GM19240 (cell line): Measurements from ENCODE around the gene APOL2.
"Not testable (repeated sequence)": the region's sequence is repeated elsewhere in the genome, so short reads cannot be mapped to it uniquely, and the experiment has no call there.

ENCODE experiments used
- DNase-seq: peaks from one replicate; pipeline ENCODE4 v3.0.0; 2011; ENCODE audit warnings: low spot score; ENCODE audit not compliant: insufficient read length

Gene APOL2

DNA sequence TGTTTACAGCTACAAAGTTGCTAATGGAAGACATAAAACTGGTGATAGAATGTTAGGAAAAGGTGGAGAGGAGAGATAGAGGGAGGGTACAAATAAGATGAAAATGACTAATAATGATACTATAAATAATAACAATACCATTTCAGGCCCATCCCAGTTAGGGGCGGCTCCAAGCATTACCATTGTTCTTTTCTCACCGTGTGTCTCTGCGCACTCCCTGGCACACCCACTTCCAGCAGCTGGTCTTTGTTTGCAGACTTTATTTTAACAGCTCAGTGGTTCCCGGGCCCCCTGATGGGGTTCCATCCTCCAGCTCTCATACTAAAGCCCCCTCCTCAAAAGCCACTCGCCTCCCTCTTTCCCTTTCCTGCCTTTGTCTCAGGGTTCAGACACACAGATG, 38.3 kb downstream of the APOL2 start:
- DNase-seq, result not testable (repeated sequence)

DNA sequence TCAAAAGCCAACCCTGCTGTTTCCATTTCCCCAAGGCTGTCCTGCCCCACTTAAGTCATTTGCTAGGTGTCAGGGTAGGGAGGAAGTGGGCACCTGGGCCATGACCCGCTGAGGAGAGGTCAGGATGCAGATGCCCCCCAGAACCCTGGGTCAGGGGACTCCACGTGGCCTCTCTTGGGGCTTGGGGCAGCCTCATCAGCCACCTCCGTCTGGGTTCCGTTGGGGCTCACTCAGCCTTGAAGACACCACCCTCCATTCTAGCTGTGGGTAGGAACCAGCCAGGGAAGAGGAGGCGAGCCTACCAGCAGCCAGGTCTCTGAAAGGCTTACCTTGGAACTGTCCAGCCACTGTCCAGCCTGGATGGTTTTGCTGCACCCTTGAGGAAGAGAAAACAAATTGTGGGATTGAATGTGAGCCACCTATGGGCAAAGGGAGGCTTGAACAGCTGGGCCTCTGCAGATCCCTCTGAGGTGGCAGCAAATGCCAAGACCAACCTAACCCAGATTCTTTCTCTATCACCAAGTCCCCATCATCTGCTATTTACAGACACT, 40.3 kb downstream of the APOL2 start:
- no peak for DNase-seq

DNA sequence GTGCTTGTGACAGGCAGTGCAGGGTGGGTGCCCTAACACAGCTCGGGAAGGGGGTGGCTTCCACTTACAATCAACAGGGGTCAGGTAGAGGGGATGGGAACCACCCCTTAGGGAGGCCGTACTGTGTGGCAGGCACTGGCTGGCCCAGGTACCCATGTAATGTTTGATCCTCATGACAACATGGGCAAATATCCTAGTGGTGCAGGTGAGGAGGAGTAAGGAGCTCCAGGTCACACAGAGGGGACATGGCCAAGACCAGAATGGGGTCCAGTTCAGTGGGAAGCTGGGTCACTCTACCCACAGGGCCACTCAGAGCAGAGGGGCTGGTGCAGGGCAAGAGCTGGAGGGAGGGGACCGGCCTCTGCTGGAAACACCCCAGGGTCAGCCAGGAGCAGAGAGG, 40.8 kb downstream of the APOL2 start:
- no peak for DNase-seq

DNA sequence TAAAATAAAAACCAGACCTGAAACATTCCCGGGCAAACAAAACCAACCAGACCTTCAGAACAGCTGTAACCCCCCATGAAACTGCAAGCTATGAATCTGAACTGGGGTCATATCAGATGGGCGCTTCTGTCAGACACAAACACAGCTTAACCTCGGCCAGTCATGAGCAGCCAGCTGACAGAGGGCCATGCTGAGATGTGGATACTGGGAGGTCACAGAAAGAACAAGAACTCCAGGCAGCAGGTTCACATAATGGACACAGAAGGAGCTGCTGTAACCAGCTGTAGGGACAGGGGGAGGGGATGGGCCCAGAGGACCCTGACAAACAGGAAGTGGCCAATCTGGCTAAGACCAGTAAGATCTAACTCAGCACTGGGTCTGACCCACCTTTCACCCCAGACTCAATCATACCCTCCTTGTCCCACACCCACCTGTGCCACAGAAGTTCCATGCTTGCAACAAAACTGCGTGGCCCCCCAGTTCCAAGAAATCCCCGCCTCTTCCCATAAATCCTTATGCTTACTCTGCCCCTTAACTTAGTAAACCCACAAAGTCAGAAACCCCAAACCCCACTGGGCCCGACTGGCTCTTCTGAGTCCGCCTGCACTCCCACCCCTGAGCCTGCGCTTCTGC, 41.7 kb downstream of the APOL2 start:
- no peak for DNase-seq

DNA sequence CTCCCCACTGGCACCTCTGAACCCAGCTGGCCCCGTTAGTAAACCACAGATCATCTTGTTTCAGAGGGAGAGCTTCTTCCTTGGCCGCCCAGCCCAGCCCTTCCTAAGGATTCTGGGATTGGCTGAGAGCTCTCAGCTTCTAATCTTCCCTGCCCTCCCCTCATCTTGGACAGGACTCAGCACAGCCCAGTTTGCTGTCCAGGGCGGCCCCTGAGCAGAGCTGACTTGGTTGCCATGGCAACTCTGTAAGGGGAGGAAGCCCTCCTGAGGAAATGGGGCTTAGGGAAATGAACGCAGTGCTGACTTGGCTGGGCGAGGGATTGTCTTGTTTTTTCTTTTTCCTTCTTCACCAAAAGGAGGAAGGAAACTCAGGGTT, 42.3 kb downstream of the APOL2 start:
- no peak for DNase-seq

DNA sequence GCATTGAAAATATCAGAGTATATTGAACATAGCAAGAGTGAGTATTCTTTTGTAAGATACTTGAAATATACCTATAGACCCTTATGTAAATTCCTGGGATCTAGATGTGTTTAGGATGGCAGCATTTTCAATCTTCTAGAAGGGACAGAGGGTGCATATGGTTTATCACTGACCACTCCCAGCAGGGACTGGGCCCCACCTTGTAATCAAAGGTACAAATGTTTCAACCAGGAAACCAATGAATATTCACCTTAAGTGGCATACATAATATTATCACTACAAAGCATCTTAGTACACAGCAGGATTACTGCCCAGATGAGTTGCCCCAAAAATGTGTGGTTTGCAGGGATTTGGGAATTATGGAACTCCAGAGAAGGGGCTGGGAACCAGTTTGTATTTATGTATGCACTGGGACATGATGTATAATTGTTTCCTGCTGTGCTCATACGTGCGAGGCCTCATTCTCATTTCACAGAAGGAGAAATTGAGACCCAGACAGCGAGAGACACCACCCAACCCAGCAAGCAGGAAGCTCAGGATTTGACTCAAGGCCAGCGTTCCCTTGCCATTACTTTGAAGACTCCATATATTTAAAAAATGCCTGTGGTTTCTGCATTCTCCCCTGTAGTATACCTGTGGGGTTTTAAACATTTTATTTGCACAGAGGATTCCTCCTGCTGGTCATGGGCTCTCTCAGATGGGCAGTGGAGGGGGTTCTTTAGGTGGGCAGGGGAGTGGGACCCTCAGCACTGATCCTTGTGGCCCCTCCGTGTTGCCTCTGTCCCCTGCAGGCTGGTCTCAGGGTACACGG, 42.9 kb downstream of the APOL2 start:
- no peak for DNase-seq

DNA sequence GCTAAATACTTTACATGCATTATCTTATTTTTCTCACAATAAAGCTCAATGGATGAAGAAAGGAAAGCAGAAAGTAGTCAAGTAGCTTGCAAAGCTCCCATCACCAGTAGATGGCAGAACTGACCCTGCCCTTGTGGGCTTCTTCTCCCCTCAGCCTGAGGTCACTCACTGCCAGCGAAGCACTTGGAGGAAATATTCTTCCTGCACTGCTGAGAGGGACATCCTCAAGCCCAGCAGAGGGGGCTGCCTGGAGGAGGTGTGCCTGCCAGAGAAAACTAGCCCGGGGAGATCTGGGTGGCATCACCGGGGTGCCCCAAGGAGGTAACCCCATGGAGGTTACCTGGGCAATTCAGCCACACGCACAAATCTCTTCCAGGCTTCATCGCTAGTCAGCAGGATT, 44.4 kb downstream of the APOL2 start:
- DNase-seq, result no peak

DNA sequence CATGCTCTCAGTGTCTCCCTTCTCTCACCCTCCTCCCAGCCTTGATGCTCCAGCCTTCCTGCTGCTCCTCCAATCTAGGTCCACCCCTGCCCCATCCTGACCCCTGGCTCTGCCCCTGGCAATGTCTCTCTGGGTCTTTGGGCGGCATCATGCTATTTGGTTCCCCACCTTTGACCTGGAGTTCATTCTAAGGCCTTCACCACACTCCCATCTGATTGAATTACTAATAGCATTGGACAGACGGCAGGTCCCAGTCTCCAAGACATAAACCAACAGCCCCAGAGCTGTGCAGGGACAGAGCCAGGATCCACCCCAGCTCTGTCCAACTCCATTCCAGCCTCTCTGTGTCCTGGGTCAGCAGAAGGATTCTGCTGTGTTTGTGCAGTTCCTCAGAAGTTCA, 44.9 kb downstream of the APOL2 start:
- no peak for DNase-seq

DNA sequence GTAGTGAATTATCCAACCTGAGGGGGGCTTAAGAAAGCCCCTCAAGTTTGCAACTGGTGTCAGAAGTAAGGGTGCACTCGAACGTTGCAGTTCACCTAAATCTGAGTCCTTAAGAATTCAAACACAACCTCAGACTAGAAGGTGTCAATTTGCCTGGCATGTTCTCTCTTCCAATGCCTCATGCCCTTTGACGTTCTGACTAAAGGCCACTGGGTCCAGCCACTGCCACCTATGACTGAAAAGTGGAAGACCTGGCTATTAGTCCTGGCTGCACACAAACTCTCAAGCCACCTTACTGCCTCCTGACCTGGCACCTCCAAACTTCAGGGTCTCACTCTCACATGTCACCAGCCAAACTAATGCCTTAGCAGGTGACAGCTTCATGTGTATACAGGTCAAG, 45.8 kb downstream of the APOL2 start:
- no peak for DNase-seq

DNA sequence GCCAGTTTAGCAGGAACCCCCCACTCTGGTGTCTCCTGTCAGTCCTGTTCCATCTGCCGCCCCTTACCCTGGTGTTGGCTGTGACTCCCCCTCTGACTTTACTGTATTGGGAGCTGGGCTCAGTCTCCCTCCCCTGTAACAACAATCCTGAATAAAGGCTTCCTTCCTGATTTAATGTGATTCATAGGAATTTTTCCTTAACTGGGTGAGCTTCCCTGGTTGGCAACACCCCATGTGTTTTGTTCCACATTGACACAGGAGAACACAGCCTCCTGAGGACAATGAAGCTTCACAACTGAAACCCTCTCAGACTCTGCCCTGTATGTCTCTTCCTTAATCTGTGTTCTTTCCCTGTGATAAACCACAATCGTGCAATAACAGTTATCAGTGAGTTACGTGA, 46.2 kb downstream of the APOL2 start:
- DNase-seq, result no peak

DNA sequence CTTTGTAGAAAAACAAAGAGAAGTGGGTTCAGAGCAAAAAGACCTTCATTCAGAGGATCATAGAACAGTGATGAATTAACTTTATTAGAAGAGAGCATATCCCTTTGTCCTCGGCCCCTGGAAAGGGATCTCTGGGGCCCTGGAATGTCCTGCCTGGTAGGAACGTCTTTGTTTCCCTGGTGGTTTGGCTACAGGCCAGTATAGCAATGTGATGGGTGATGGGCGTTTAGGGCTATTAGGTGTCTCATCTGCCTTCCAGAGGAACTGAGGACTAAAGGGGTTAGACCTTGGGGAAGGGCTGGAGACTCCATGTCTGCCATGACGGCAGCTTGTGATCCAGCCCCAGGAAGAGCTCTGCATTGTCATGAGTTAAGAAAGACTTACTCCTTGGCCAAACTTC, 46.8 kb downstream of the APOL2 start:
- no peak for DNase-seq

DNA sequence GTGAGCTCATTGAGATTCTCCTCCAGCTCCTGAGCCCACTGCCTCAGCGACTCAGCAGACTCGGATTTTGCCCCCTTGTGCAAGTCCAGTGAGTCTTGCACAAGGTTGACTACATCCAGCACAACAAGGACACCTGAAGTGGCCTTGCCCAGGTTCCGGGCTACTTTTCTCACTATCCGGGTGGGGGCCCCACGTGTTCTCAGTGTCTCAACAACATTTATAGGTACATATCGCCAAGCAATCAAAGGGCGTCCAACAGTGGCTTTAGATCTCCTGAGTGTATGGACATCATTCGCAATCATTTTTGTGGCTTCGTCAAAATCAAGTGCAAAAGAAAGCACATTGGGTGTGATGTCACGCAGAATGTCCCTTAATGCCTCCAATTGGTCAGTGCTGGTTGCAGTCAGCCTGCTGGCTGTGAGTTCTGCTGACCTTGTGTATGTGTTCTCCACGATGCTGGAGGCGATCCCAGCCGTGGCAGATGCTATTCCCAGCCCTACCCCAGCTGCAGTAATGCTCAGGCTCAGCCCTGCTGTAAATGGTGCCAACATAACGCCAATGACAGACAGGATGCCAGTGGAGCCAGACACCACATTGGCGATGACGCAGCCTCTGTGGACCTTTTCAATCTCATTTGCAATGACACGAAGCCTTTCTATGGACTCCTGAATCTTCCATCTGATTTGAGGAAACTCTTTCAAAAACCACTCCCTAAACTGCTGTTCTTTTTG, 48.1 kb downstream of the APOL2 start:
- DNase-seq, result no peak

DNA sequence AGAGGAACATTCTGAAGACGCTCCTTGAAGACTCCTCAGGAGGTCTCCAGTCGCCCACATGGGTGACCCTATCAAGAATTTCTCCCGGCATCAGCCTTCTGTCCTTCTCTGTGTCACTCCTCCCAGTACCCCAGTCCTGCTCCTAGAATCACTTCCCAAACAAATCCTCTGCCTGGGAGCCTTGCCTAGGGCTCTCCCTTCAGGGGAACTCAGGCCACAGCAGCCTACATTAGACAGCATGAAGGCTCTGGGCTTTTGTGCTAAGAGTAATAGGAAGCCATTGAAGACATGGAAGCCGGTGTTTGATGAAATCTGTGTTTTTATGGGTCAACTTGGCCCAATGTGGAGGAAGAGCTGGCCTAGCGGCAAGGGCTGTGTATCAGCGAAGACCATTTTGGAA, 51.5 kb downstream of the APOL2 start:
- DNase-seq, result not testable (repeated sequence)

DNA sequence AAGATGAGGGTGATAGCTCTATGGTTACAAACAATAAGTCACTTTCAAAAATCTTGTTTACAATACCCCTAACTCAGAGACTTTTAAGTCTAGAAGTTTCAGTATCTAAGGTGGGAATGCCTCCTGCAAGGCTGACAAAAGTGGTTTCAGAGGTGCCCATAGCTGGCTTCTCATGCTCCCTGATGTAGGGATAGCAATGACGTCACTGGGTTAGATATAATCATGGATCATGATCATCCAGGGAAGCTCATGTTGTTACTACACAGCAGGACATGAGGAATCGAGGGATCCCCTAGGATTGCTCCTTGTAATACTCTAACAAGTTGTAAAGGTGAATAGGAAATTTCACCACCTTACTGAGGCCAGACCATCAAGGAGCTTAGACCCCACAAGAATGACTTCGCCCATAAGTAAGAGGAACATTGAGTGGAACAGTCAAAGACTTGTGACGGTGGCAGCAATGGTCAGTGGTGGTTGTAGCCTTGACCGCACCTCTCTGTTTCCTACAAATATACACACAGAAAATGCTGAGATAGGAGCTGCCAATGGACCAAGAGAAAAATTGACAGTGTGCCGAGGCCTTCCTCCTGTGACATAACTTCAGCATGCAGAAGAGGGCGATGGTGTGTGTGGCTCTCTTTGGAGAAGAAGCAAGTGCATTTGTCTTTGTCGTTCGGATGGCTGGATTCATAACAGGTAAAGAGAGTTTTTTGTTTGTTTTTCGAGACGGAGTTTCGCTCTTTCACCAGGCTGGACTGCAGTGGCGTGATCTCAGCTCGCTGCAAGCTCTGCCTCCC, 53.3 kb downstream of the APOL2 start:
- no peak for DNase-seq

DNA sequence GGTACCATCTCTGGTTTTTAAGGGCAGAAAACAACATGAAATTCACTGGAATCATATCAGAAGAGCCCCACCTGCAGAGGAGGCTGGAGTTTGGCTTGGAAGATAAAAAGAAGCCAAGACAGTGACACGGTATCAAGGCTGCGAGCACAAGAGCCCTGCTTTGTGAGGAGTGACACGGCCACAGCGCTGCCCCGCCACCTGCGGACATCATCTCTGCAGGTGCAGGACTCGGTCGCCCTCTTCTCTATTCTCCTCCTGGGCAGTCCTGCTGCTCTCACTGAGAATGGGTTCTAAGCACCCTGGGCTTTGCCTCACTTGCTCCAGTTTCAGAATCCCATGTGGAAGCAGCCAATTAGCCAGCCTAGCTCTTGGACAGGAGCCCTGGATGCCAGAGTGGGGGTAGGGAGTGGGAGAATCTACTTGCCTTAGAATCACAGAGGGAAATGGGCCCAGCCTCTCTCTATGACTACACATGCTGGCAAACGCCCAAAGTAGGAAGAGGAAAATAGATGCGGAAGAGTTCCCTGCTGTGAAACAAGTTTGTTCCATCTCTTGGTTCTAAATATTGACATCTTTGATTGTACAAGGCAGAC, 54.8 kb downstream of the APOL2 start:
- DNase-seq, result no peak

DNA sequence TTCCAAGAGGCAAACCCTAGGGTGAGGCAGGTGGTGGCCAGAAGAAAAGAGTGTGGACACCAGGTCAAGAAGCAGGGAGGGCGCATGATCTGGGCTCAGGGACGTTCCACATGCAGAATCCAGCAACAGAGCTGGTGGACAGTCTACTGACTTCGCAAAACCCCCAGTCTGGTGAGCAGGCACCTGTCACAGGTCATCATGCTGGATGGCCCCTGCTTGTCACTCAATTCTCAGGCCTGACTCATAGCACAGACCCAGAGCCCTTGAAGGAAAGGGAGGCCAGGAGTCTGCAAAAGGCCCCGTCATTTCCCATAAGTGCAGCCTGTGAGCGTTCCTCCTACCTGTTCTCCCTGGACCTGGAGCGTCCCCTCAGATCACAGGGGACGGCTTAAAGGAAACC, 55.9 kb downstream of the APOL2 start:
- DNase-seq, result no peak

DNA sequence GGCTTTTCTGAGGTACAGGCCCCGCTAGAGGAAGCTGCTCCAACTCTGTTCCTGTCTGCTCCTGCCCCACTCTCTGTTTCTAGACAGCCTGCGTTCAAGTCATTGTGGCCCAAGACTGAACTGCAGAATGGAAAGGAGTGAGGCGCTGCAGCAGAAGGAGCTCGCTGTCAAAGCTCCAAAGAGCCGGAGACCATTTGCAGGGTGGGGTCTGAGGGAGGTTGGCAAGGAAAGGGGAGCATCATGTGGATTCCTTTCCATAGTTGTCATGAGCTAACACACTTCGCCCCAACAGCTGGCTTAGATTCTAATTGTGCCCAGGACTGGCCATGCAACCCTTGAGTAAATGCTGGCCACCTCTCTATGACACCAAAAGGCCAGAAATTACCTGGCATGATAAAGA, 56.5 kb downstream of the APOL2 start:
- DNase-seq, result no peak

DNA sequence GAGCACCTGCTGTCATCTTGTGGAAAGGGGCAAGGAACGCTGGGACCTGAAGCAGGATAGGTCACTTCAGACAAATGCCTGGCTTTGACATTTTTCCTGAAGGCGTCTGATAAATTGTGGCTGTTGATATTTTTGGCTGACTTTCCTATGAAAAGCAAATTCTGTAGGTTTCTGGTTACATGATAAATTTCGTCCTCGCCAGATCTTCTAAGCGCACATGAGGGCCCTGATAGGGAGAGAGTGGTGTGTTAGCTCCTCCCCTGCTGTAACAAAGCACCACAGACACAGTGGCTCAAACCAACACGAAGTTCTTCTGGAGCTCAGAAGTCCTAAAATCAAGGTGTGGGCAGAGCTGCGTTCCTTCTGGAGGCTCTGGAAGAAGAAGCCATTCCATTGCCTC, 57.3 kb downstream of the APOL2 start:
- no peak for DNase-seq

DNA sequence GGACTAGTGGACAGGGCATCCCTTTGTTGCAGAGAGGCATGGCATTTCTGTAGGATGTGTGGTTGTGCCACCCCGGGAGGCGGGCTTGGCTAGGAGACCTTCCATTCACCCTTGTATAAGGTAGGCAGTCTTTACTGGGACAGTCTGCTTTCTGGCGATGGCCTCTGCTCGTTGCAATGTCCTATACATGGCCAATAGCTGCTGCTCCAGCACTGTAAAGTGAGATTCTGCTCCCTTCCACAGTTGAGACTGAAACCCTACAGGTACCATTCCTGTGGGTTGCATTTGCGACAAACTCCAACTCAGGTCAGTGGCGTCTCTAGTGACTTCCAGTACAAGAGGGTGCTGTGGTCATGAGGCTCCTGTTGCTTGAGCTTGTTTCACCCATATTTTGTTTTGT, 58.4 kb downstream of the APOL2 start:
- no peak for DNase-seq

DNA sequence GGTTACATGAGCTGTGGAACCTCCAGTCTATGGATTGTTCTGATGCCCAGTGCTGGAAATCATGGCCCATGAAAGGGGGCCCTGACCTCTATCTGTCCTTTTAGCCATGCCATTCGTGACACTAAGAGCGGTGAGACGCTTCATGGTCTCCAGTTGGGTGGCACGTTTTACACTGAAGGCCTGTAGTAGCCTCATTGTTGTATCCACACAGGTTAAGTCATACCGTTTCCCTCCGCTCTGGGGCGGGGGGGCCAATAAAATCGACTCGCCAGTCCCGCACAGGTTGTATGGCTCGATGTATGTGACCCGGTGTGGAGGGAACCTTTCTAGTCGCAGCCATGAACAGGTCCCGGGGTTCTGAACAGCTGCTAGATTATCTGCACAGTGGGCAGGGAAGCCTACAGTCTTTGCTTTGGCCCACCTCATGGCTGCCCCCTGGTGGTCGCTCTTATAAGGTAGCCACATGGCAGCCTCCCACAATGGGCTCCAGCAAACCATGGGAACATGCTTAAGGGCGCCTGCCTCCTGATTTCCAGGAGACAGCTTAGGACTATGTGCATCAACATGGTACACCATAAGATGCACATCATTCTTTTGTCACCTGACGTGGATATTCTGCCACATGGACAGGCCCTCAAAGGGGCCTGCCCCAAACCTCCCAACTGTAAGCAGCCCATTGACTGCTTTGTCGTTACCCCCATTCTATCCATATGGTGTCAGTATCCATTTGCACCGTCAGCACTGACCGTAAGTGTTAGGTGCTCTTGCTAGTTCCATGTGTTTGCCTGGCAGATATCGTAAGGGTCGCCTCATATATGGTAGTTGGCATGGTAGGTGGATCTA, 59.1 kb downstream of the APOL2 start:
- peak; percentile 88 for DNase-seq
